ENCODE measurements around the gene PAK1IP1.
"Not testable (repeated sequence)": the region's sequence is repeated elsewhere in the genome, so short reads cannot be mapped to it uniquely, and the experiment has no call there.

The PAK1IP1 gene, protein sequence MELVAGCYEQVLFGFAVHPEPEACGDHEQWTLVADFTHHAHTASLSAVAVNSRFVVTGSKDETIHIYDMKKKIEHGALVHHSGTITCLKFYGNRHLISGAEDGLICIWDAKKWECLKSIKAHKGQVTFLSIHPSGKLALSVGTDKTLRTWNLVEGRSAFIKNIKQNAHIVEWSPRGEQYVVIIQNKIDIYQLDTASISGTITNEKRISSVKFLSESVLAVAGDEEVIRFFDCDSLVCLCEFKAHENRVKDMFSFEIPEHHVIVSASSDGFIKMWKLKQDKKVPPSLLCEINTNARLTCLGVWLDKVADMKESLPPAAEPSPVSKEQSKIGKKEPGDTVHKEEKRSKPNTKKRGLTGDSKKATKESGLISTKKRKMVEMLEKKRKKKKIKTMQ

DNA sequence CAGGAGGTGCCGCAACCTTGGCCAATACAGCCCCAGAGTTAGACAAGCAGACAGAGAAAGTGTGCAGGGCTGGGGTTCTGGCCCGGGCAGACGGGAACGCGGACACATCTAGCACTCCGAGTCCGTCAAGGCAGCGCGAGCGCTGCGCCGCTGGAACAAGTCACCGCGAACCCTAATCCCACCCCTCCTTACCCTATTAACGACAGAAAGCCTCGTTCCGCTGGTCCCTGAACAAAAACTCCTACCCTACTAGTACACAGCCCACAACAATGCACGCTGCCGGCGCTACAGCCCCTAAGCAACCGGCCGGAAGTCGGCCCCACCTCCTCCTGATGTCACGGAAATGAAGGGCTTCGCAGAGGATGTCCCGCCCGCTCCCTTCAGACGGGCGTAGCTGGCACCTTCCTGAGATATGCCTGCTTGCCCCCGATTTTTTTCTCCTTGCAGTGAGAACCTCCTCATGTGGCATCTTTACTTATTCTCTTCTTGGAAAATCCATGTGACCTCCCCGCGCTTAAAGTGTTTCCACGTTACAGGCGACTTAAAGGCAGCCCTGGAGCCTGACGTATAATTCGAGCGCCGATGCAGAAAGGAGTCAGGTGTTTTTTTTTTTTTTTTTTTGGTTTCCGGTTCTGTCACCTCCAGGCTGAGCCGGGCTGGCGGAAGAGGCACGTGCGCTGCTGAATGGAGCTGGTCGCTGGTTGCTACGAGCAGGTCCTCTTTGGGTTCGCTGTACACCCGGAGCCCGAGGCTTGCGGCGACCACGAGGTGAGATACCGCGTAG lies at the start of gene PAK1IP1, which contains the start of gene C6orf52:
Gene PAK1IP1, plus strand, starts transcription at position 671 of the 784 bp plus-strand sequence. Its CDS starts 14 bp downstream, at position 685.
Gene C6orf52, minus strand, starts transcription at position 315 of the 784 bp plus-strand sequence. CDS start 7,066 bp downstream, outside the sequence.
- DNase-seq, result peak; percentile 94

- DNase-seq, result peak; percentile 66
Observed at GRCh38 chr6:10655508-10656055, 39.2 kb upstream of the PAK1IP1 start.

DNA sequence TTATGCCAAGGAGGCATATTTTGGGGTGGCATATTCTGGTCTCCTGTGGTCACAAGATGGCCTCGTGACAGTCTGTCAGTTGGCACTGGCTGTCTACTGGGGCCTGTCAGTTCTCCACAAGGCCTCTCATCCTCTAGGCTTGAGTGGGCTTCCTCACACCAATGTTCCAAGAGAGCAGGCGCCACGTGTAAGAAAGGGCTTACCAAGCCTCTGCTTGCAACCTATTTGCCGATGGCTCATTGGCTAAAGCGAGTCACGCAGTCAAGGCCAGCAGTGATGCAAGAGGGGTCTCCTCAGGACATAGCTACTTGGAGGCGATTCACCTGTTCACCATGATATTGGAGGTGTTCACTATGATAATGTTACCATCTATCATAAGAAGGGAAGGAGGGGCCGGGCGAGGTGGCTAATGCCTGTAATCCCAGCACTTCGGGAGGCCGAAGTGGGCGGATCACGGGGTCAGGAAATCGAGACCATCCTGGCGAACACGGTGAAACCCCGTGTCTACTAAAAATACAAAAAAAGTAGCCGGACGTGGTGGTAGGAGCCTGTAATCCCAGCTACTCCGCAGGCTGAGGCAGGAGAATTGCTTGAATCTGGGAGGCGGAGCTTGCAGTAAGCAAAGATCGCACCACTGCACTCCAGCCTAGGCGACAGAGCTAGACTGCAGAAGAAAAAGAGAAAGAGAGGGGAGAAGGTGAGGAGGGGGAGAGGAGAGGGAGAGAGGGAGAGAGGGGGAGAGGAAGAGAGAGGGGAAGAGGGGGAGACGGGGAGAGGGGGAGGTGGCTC lies 35.7 kb upstream of the PAK1IP1 start:
- DNase-seq, result no peak

DNA sequence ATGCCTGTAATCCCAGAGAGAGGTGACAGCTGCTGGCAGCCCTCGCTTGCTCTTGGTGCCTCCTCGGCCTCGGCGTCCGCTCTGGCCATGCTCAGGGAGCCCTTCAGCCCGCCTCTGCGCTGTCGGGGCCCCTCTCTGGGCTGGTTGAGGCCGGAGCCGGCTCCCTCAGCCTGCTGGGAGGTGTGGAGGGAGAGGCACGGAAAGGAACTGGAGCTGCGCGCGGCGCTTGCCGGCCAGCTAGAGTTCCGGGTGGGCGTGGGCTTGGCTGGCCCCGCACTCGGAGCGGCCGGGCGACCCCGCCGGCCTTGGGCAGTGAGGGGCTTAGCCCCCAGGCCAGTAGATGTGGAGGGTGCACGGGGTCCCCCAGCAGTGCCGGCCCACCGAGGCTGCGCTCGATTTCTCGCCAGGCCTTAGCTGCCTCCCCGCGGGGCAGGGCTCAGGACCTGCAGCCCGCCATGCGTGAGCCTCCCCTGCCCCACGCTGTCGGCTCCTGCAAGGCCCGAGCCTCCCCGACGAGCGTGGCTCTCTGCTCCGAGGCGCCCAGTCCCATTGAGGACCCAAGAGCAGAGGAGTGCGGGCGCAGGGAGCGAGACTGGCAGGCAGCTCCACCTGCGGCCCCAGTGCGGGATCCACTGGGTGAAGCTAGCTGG lies 34.9 kb upstream of the PAK1IP1 start:
- DNase-seq, result no peak

DNA sequence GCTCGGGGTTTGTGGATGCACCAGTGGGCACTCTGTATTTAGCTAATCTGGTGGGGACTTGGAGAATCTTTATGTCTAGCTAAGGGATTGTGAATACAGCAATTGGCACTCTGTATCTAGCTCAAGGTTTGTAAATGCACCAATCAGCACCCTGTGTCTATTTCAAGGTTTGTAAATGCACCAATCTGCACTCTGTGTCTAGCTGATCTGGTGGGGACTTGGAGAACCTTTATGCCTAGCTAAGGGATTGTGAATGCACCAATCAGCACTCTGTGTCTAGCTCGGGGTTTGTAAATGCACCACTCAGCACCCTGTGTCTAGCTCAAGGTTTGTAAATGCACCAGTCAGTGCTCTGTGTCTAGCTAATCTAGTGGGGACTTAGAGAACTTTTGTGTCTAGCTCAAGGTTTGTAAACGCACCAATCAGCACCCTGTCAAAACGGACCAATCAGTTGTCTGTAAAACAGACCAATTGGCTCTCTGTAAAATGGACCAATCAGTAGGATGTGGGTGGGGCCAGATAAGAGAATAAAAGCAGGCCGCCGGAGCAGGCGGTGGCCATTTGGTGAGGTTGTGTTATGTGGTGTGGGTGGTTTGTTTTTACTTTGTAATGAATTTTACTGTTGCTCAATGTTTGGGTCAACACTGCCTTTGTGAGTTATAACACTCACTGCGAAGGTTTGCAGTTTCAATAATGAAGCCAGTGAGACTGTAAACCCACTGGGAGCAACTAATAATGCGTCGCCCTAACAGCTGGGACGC lies 34.2 kb upstream of the PAK1IP1 start:
- DNase-seq, result not testable (repeated sequence)

DNA sequence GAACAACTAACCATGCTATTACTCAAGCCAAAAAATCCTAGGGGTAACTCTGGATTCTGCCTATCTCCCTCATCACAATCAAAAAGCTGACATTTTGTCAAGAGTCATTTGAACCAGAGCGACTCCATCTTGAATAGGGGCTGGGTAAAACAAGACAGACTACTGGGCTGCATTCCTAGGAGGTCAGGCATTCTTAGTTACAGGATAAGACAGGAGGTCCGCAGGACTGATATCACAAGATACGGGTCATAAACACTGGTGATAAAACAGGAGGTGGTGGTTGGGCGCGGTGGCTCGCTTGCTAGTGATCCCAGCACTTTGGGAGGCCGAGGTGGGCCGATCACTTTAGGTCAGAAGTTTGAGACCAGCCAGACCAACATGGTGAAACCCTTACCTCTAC lies 32.6 kb upstream of the PAK1IP1 start:
- DNase-seq, result no peak

DNA sequence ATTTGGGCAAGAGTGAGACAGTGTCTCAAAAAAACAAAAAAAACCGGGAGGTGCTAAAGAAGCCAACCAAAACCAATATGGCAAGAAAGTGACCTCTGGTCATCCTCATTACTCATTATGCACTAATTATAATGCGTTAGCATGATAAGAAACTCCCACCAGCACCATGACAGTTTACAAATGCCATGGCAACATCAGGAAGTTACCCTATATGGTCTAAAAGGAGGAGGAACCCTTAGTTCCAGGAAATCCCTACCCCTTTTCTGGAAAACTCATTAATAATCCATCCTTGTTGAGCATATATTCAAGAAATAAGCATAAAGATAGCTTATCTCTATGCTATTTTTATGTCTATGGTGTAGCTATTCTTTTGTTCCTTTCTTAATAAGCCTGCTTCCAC lies 32.0 kb upstream of the PAK1IP1 start:
- no peak for DNase-seq

DNA sequence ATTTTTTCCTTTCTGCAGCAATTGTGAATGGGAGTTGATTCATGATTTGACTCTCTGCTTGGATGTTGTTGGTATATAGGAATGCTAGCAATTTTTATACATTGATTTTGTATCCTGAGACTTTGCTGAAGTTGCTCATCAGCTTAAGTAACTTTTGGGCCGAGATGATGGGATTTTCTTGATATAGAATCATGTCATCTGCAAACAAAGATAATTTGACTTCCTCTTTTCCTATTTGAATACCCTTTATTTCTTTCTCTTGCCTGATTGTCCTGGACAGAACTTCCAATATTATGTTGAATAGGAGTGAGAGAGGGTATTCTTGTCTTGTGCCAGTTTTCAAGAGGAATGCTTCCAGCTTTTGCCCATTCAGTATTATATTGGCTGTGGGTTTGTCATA lies 29.2 kb upstream of the PAK1IP1 start:
- not testable (repeated sequence) for DNase-seq

DNA sequence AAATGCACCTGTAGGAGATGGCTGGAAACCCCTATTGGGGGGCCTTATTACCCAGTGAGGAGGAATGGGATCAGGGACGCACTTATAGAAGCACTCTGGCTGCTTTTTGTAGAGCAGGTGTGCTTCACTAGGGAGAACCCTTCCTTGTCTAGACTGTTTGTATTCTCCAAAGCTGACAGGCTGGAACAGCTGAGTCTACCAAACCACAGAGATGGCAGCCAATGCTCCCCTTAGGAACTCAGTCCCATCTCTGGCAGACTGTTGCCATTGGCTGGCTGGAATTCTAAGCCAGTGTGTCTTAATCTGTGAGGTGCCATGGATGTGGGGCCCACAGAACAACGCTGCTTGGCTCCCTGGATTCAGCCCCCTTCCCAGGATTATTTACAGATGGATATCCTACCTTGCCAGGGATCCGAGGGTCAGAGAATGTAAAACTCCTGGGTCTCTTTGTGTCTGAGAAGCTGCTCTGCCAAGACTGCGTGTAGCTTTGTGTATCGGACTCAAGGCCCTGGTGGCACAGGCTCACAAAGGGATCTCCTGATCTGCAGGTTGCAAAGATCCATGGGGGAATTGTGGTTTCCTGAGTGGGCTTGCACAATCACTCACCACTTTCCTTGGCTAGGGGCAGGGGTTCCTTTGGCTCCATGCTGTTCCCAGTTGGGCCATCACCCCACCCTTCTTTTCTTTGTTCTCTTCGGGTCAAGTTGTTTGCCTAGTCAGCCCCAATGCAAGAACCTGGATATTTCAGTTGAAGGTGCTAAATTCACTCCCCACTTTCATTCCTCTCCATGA lies 26.4 kb upstream of the PAK1IP1 start:
- DNase-seq, result no peak

GRCh38 chr6:10676403-10676802 lies 18.4 kb upstream of the PAK1IP1 start:
- DNase-seq, result no peak

DNA sequence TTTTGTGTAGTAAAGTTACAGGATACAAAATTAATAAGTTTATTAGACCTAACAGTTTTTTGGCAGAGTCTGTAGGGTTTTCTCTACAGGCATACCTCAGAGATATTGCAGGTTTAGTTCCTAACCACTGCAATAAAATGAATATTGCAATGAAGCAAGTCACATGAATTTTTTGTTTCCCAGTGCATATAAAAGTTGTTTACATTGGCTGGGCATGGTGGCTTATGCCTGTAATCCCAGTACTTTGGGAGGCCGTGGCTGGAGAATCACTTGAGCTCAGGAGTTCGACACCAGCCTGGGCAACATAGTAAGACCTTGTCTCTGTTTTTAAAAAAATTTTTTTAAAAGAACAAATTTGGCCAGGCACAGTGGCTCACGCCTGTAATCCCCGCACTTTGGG lies 16.3 kb upstream of the PAK1IP1 start:
- DNase-seq, result no peak

DNA sequence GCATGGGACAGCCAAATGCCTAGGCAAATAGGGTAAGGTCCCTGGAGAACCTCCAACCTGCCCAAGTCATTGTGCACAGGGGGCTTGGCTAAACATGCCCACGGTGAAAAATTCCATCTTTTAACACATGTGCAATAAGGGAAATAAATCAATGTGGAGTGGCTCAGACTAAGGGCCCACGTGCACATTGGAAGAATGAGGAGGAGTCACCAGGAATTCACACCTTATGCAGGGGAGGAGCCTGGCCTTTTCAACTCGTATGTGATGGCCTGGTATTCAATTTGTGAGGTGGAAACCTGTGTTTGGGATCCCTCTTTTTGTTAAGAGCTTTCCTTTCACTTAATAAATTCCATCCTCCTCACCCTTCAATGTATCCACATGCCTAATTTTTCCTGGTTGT lies 13.0 kb upstream of the PAK1IP1 start:
- DNase-seq, result no peak

- no peak for DNase-seq
Observed at GRCh38 chr6:10682355-10682988, 12.3 kb upstream of the PAK1IP1 start.

DNA sequence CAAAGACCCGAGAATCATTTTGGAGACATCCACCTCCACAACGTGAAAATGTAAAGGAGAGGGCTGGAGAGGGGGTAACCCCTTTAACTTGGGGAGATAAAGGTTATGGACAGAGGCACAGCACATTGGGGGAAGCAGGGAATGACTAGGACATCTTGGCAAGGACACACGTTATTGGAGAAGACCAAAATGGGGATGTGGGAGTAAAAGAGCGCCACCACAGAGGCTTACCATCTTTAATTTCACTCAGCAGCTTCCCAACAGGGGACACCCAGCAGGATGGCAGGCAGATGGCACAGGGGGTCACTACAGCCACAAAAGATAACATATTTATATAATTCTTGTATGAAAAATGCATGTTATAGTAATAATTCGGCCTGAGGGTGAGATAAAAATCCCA lies 10.2 kb upstream of the PAK1IP1 start:
- DNase-seq, result no peak

GRCh38 chr6:10685092-10685915 lies 9.5 kb upstream of the PAK1IP1 start:
- DNase-seq, result no peak

- no peak for DNase-seq
Observed at GRCh38 chr6:10686901-10687300, 7.9 kb upstream of the PAK1IP1 start.

DNA sequence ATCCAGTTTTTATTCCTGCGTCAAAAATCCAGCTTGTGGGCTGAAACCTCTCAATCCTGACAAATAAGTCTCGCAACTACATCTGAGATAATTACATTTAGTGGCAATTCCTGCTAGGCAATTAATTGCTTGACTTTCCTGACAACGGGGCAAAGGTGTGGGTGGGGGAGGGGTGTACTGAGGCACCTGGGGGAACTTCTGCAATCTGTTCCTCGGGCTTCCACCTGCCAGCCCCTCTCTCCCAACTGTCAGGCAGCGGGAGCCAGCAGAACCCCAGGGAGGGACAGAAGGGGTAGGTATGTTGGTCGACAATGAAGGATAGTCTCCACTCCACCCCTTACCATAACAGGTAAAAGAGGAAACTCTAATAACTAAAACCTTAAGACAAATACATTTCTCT lies 7.2 kb upstream of the PAK1IP1 start:
- DNase-seq, result no peak

DNA sequence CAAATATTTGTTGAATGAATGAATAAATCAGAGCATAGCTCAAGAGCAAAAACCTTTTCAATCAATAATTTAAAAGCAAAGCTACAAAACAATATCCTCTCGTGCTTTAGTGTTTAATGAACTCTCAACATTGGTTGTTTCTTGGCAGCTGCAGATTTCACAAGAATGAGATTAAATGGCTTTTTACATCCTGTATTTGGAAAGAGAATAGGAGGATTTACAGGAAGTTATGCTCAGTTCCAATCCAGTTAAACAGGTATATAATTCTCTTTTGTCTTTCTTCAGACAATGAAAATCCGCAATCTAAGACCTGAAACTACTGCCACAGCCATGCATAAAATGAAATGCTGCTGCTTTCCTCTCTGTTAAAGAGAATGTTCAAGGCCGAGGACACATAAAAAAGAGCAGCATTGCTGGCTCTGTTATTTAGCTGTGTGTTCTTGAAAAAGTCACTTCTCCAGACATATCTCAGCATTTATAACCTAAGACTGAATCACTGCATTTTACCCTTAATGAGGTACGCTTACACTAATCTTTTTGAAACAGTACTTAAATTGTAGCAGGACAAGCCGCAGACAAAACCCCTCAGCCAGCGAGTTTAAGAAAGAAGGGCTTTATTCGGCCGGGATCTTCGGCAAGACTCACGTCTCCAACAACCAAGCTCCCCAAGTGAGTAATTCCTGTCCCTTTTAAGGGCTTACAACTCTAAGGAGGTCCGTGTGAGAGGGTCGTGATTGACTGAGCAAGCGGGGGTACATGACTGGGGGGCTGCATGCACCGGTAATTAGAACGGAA lies 3.9 kb upstream of the PAK1IP1 start:
- DNase-seq, result no peak
